Activated naive CD4-positive, alpha-beta T cell treated with anti-CD3 and anti-CD28 coated beads for 36 hours (primary cell): ENCODE measurements around the gene COL11A1. TPM values are rescaled to one million over a fixed set of nuclear protein-coding genes. Genes with fewer than 3 reads are reported as not detected.
"Not testable (repeated sequence)": the region's sequence is repeated elsewhere in the genome, so short reads cannot be mapped to it uniquely, and the experiment has no call there.

Experiments used
- CTCF ChIA-PET: fragments of 350-600 bp; sonication (Branson Sonifier 250); formaldehyde crosslinking; loops from one replicate; lab custom pipeline; 2021; ENCODE audit warnings: antibody characterized with exemption; lab: Charles Lee
- DNase-seq: peaks from one replicate; pipeline ENCODE4 v3.0.0-alpha.2; 2020
- H3K27ac Mint-ChIP-seq: one replicate; pipeline ENCODE4 v1.8.0; 2021; ENCODE audit warnings: mild to moderate bottlenecking, mixed read lengths
- H3K27me3 Mint-ChIP-seq: one replicate; pipeline ENCODE4 v1.8.0; 2021; ENCODE audit warnings: low read depth, mixed read lengths
- H3K36me3 Mint-ChIP-seq: one replicate; pipeline ENCODE4 v1.8.0; 2021; ENCODE audit warnings: low read depth, mixed read lengths
- H3K4me1 Mint-ChIP-seq: one replicate; pipeline ENCODE4 v1.8.0; 2021; ENCODE audit warnings: low read depth, mixed read lengths
- H3K4me3 Mint-ChIP-seq: one replicate; pipeline ENCODE4 v1.8.0; 2021; ENCODE audit warnings: mild to moderate bottlenecking, moderate library complexity, mixed read lengths
- H3K9me3 Mint-ChIP-seq: one replicate; pipeline ENCODE4 v1.8.0; 2021; ENCODE audit warnings: mixed read lengths
- intact Hi-C: fragments of 100-400 bp; cut with micrococcal nuclease; formaldehyde crosslinking; loops from one replicate; pipeline ENCODE4 v1.15.1; 2023
- total RNA-seq, 2 experiments: library from RNA; stranded (reverse); gene quantifications; one replicate each; pipeline ENCODE4 v1.2.3, GENCODE V29; 2021

The COL11A1 gene
- total RNA-seq, 2 experiments from 2014 or later, result not detected

- CTCF ChIA-PET, result no interaction called here
- Mint-ChIP-seq H3K9me3 (no peaks in the 10 kb centered on the region), H3K4me1 (no peaks in the 10 kb centered on the region), H3K27ac (no peak overlapping the region), H3K4me3 (no peak overlapping the region), H3K36me3 (no peaks in the 10 kb centered on the region), H3K27me3 (no peaks in the 10 kb centered on the region)
- intact Hi-C loops, result no loop called here
- DNase-seq, result no peak
Observed at GRCh38 chr1:103063921-103064320, 44.4 kb downstream of the COL11A1 start.

GRCh38 chr1:103058391-103058790 lies 49.9 kb downstream of the COL11A1 start:
- H3K36me3 Mint-ChIP-seq, result no peaks in the 10 kb centered on the region
- no peaks in the 10 kb centered on the region for H3K27me3 Mint-ChIP-seq
- no peak for DNase-seq
- CTCF ChIA-PET, result no interaction called here
- no peaks in the 10 kb centered on the region for H3K4me1 Mint-ChIP-seq
- H3K27ac Mint-ChIP-seq, result no peak overlapping the region
- no peak overlapping the region for H3K4me3 Mint-ChIP-seq
- H3K9me3 Mint-ChIP-seq, result no peaks in the 10 kb centered on the region
- intact Hi-C loops, result no loop called here

- Mint-ChIP-seq H3K27me3 (no peaks in the 10 kb centered on the region), H3K4me1 (no peaks in the 10 kb centered on the region), H3K36me3 (no peaks in the 10 kb centered on the region), H3K4me3 (no peak overlapping the region), H3K27ac (no peak overlapping the region), H3K9me3 (no peaks in the 10 kb centered on the region)
- CTCF ChIA-PET, result no interaction called here
- intact Hi-C loops, result no loop called here
- DNase-seq, result no peak
Observed at GRCh38 chr1:103056423-103056822, 51.9 kb downstream of the COL11A1 start.

GRCh38 chr1:103028110-103028509 lies 80.2 kb downstream of the COL11A1 start:
- H3K4me1 Mint-ChIP-seq, CTCF ChIA-PET, H3K36me3 Mint-ChIP-seq, H3K9me3 Mint-ChIP-seq, intact Hi-C loops, H3K4me3 Mint-ChIP-seq, H3K27ac Mint-ChIP-seq, H3K27me3 Mint-ChIP-seq, DNase-seq: not testable (repeated sequence)

- Mint-ChIP-seq H3K36me3 (no peaks in the 10 kb centered on the region), H3K4me3 (no peak overlapping the region), H3K9me3 (no peaks in the 10 kb centered on the region), H3K27me3 (no peaks in the 10 kb centered on the region), H3K27ac (no peak overlapping the region), H3K4me1 (no peaks in the 10 kb centered on the region)
- DNase-seq, result no peak
- CTCF ChIA-PET, result no interaction called here
- intact Hi-C loops, result no loop called here
Observed at GRCh38 chr1:103025858-103026409, 82.4 kb downstream of the COL11A1 start.

GRCh38 chr1:103024051-103024450 lies 84.3 kb downstream of the COL11A1 start:
- H3K9me3 Mint-ChIP-seq, result no peaks in the 10 kb centered on the region
- no peaks in the 10 kb centered on the region for H3K4me1 Mint-ChIP-seq
- intact Hi-C loops, result no loop called here

GRCh38 chr1:103002005-103002404 lies 106.3 kb downstream of the COL11A1 start:
- intact Hi-C loops, result no loop called here
- no peak for DNase-seq
- CTCF ChIA-PET, result no interaction called here
- H3K4me3 Mint-ChIP-seq, result no peak overlapping the region
- no peaks in the 10 kb centered on the region for H3K4me1 Mint-ChIP-seq
- no peaks in the 10 kb centered on the region for H3K27me3 Mint-ChIP-seq
- no peaks in the 10 kb centered on the region for H3K36me3 Mint-ChIP-seq
- no peak overlapping the region for H3K27ac Mint-ChIP-seq
- peaks cover 2% of the 10 kb centered on the region for H3K9me3 Mint-ChIP-seq

More at GRCh38 chr1:103024051-103024450, 84.3 kb downstream of the COL11A1 start:
- Mint-ChIP-seq H3K36me3 (no peaks in the 10 kb centered on the region), H3K4me3 (no peak overlapping the region), H3K27ac (no peak overlapping the region), H3K27me3 (no peaks in the 10 kb centered on the region)
- CTCF ChIA-PET, result no interaction called here
- DNase-seq, result no peak

GRCh38 chr1:102978874-102979273 lies 129.4 kb downstream of the COL11A1 start:
- intact Hi-C loops, result loop anchor here (10.0 kb wide), 1 partner anchor 536 kb away; no protein-coding TSS in a partner anchor
- Mint-ChIP-seq H3K9me3 (no peaks in the 10 kb centered on the region), H3K36me3 (no peaks in the 10 kb centered on the region), H3K4me1 (no peaks in the 10 kb centered on the region), H3K27me3 (no peaks in the 10 kb centered on the region), H3K27ac (no peak overlapping the region), H3K4me3 (no peak overlapping the region)
- no peak for DNase-seq
- CTCF ChIA-PET, result no interaction called here

- Mint-ChIP-seq H3K27ac (no peak overlapping the region), H3K9me3 (no peaks in the 10 kb centered on the region), H3K36me3 (no peaks in the 10 kb centered on the region), H3K4me3 (no peak overlapping the region), H3K4me1 (no peaks in the 10 kb centered on the region), H3K27me3 (no peaks in the 10 kb centered on the region)
- intact Hi-C loops, result loop anchor here (10.0 kb wide), 1 partner anchor 538 kb away; no protein-coding TSS in a partner anchor
- no peak for DNase-seq
- CTCF ChIA-PET, result no interaction called here
Observed at GRCh38 chr1:102977292-102977691, 131.0 kb downstream of the COL11A1 start.

- no peaks in the 10 kb centered on the region for H3K27me3 Mint-ChIP-seq
- H3K27ac Mint-ChIP-seq, result no peak overlapping the region
- H3K9me3 Mint-ChIP-seq, result no peaks in the 10 kb centered on the region
- no peaks in the 10 kb centered on the region for H3K36me3 Mint-ChIP-seq
- H3K4me3 Mint-ChIP-seq, result no peak overlapping the region
- peak; percentile 6 for DNase-seq
- intact Hi-C loops, result loop anchor here (10.0 kb wide), 1 partner anchor 544 kb away; no protein-coding TSS in a partner anchor
- CTCF ChIA-PET, result interaction anchor here (0.8 to 1.1 kb wide), 3 partner anchors 11 to 491 kb away, joined by 3 to 6 read pairs (median 4); no protein-coding TSS in a partner anchor
- H3K4me1 Mint-ChIP-seq, result no peaks in the 10 kb centered on the region
Observed at GRCh38 chr1:102970496-102971078, 137.7 kb downstream of the COL11A1 start.

GRCh38 chr1:102967786-102968185 lies 140.5 kb downstream of the COL11A1 start:
- no peaks in the 10 kb centered on the region for H3K27me3 Mint-ChIP-seq
- H3K36me3 Mint-ChIP-seq, result no peaks in the 10 kb centered on the region
- H3K27ac Mint-ChIP-seq, result no peak overlapping the region
- DNase-seq, result no peak
- no peak overlapping the region for H3K4me3 Mint-ChIP-seq
- CTCF ChIA-PET, result no interaction called here
- H3K4me1 Mint-ChIP-seq, result no peaks in the 10 kb centered on the region
- no peaks in the 10 kb centered on the region for H3K9me3 Mint-ChIP-seq
- intact Hi-C loops, result loop anchor here (5.0 kb wide), 1 partner anchor 1445 kb away; no protein-coding TSS in a partner anchor

GRCh38 chr1:102961549-102961948 lies 146.8 kb downstream of the COL11A1 start:
- Mint-ChIP-seq H3K27me3 (no peaks in the 10 kb centered on the region), H3K27ac (no peak overlapping the region), H3K4me3 (no peak overlapping the region), H3K4me1 (no peaks in the 10 kb centered on the region), H3K36me3 (no peaks in the 10 kb centered on the region), H3K9me3 (no peaks in the 10 kb centered on the region)
- intact Hi-C loops, result no loop called here
- no peak for DNase-seq
- CTCF ChIA-PET, result no interaction called here

- CTCF ChIA-PET, result no interaction called here
- Mint-ChIP-seq H3K9me3 (peaks cover 1% of the 10 kb centered on the region), H3K27ac (no peak overlapping the region), H3K36me3 (no peaks in the 10 kb centered on the region), H3K27me3 (no peaks in the 10 kb centered on the region), H3K4me3 (no peak overlapping the region), H3K4me1 (no peaks in the 10 kb centered on the region)
- intact Hi-C loops, result no loop called here
- DNase-seq, result no peak
Observed at GRCh38 chr1:102954576-102954975, 153.7 kb downstream of the COL11A1 start.
